RWPE2 (cell line): ENCODE data around the gene ZAR1.

Experiments
- ATAC-seq: fragments of 200-7000 bp; cut with Tn5 transposase; 3 replicates; pipeline ENCODE4 v1.9.1; 2021; ENCODE audit warnings: low read depth
- DNase-seq: peaks from one replicate; pipeline ENCODE4 v3.0.0-alpha.2; 2020; ENCODE audit warnings: low spot score
- H3K27ac ChIP-seq: fragments of 450-650 bp; 2 replicates; pipeline ENCODE4 v1.5.1; 2017; ENCODE audit warnings: mild to moderate bottlenecking; ENCODE audit not compliant: poor library complexity, severe bottlenecking
- H3K27me3 ChIP-seq: fragments of 250-450 bp; sonication (Bioruptor Pico); 2 replicates; pipeline ENCODE4 v1.5.1; 2021; ENCODE audit warnings: mild to moderate bottlenecking, moderate library complexity; ENCODE audit not compliant: insufficient read depth, poor library complexity, severe bottlenecking
- H3K36me3 ChIP-seq: fragments of 250-450 bp; sonication (Bioruptor Pico); 2 replicates; pipeline ENCODE4 v1.5.1; 2020; ENCODE audit warnings: low read depth, mild to moderate bottlenecking, moderate library complexity
- H3K4me1 ChIP-seq: fragments of 250-450 bp; sonication (Bioruptor Pico); 2 replicates; pipeline ENCODE4 v1.5.1; 2021; ENCODE audit warnings: mild to moderate bottlenecking, moderate library complexity; ENCODE audit not compliant: insufficient read depth, poor library complexity, severe bottlenecking
- H3K4me3 ChIP-seq: fragments of 250-450 bp; sonication (Bioruptor Pico); 2 replicates; pipeline ENCODE4 v1.5.1; 2021; ENCODE audit warnings: mild to moderate bottlenecking, moderate library complexity; ENCODE audit not compliant: severe bottlenecking
- H3K9me3 ChIP-seq: fragments of 250-450 bp; sonication (Bioruptor Pico); 2 replicates; pipeline ENCODE4 v1.5.1; 2021; ENCODE audit warnings: mild to moderate bottlenecking, moderate library complexity; ENCODE audit not compliant: severe bottlenecking
- CTCF ChIP-seq: fragments of 450-650 bp; IDR thresholded peaks from one replicate; pipeline ENCODE4 v1.5.1; 2017; ENCODE audit warnings: mild to moderate bottlenecking, moderate library complexity; ENCODE audit not compliant: poor library complexity, severe bottlenecking

ZAR1 gene

DNA sequence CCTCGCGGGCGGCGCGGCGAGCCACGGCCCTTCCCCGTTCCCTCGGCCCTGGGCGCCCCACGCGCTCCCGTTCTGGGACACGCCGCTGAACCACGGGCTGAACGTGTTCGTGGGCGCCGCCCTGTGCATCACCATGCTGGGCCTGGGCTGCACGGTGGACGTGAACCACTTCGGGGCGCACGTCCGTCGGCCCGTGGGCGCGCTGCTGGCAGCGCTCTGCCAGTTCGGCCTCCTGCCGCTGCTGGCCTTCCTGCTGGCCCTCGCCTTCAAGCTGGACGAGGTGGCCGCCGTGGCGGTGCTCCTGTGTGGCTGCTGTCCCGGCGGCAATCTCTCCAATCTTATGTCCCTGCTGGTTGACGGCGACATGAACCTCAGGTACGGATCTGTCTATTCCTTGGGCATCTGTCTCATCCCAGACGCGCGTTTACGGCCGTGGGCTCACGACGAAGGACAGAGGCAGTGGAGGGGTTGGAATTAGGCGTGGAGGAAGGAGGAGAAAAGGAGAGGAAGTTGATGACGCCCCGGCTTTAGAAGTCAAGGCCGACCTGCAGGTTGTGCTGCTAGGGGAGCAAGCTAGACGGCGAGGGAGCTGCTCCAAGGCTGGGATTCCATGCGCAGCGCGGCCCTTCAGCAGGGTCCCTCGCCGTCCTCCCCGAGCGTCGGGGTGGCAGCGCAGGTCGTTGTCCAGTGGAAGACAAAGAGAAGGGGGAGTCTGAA lies 6.1 kb upstream of the ZAR1 start:
- no peak overlapping the region for H3K27ac ChIP-seq
- no peak; the same call in 2 of the 3 replicates for ATAC-seq
- no peaks in the 10 kb centered on the region for H3K36me3 ChIP-seq
- DNase-seq = no peak
- H3K9me3 ChIP-seq = no peaks in the 10 kb centered on the region
- peaks cover 62% of the 10 kb centered on the region for H3K27me3 ChIP-seq
- no peaks in the 10 kb centered on the region for H3K4me1 ChIP-seq
- TF ChIP-seq CTCF = no peak
- no peak overlapping the region for H3K4me3 ChIP-seq

GRCh38 chr4:48484494-48485168 lies 5.4 kb upstream of the ZAR1 start:
- H3K36me3 ChIP-seq = no peaks in the 10 kb centered on the region
- no peaks in the 10 kb centered on the region for H3K4me1 ChIP-seq
- no peak overlapping the region for H3K4me3 ChIP-seq
- no peak for TF ChIP-seq CTCF
- ATAC-seq (no peak), DNase-seq (no peak)
- peaks cover 69% of the 10 kb centered on the region for H3K27me3 ChIP-seq
- no peaks in the 10 kb centered on the region for H3K9me3 ChIP-seq
- no peak overlapping the region for H3K27ac ChIP-seq

- no peak overlapping the region for H3K27ac ChIP-seq
- DNase-seq = no peak
- peak overlapping the region; percentile 33 for H3K4me3 ChIP-seq
- H3K9me3 ChIP-seq = no peaks in the 10 kb centered on the region
- H3K27me3 ChIP-seq = peaks cover 53% of the 10 kb centered on the region
- no peaks in the 10 kb centered on the region for H3K36me3 ChIP-seq
- ATAC-seq = no peak
- no peak for TF ChIP-seq CTCF
- no peaks in the 10 kb centered on the region for H3K4me1 ChIP-seq
Measured at GRCh38 chr4:48489683-48490011, 405 bp upstream of the ZAR1 start.

DNA sequence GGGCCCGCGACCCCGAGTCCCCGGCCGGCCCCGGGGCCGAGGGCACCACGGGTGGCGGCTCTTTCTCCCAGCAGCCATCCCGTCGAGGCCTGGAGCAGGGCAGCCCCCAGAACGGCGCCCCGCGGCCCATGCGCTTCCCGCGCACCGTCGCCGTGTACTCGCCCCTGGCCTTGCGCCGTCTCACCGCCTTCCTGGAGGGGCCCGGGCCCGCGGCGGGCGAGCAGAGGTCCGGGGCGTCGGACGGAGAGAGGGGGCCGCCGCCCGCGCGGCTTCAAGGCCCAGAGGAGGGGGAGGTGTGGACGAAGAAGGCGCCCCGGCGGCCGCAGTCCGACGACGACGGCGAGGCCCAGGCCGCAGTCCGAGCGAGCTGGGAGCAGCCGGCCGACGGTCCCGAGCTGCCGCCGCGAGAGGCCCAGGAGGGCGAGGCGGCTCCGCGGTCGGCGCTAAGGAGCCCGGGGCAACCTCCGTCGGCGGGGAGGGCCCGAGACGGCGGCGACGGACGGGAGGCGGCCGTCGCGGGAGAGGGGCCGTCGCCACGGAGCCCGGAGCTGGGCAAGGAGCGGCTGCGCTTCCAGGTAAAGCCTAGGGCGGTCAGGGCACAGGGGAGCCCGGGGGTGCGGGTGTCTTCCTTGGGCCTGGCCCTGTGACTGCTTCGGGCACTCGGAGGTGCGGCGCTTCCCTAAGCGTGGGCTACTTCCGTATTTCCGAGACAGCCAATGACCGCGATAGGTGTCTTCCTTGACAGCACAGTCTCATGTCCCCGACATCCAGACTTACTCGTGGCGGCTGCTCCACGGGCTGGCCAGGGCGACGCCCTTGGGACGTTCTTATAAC lies 845 bp downstream of the ZAR1 start:
- H3K27me3 ChIP-seq = peaks cover 40% of the 10 kb centered on the region
- no peaks in the 10 kb centered on the region for H3K9me3 ChIP-seq
- H3K4me1 ChIP-seq = no peaks in the 10 kb centered on the region
- no peak for ATAC-seq
- TF ChIP-seq CTCF = no peak
- DNase-seq = no peak
- H3K27ac ChIP-seq = no peak overlapping the region
- peak overlapping the region; percentile 33 for H3K4me3 ChIP-seq
- H3K36me3 ChIP-seq = no peaks in the 10 kb centered on the region
